GM21737 (cell line): Measurements from ENCODE around the gene EEF2K.

Source experiments
- ATAC-seq: cut with Tn5 transposase; IDR thresholded peaks from one replicate; pipeline ENCODE4 v1.9.1; 2021; ENCODE audit warnings: mild to moderate bottlenecking, moderate library complexity; ENCODE audit not compliant: unreplicated experiment

The EEF2K gene

GRCh38 chr16:22314661-22315626 is 108.9 kb downstream of the EEF2K start:
- no peak for ATAC-seq

- ATAC-seq: no peak
Measured at GRCh38 chr16:22315979-22316378, 109.9 kb downstream of the EEF2K start.

GRCh38 chr16:22316411-22316811 is 110.3 kb downstream of the EEF2K start:
- no peak for ATAC-seq

- no peak for ATAC-seq
Measured at GRCh38 chr16:22317001-22317530, 111.0 kb downstream of the EEF2K start.

GRCh38 chr16:22317625-22318024 is 111.5 kb downstream of the EEF2K start:
- ATAC-seq: no peak

- ATAC-seq: no peak
Measured at GRCh38 chr16:22318690-22319358, 112.7 kb downstream of the EEF2K start.

- no peak for ATAC-seq
Measured at GRCh38 chr16:22320572-22321339, 114.7 kb downstream of the EEF2K start.

GRCh38 chr16:22321340-22322001 is 115.4 kb downstream of the EEF2K start:
- ATAC-seq: no peak

- no peak for ATAC-seq
Measured at GRCh38 chr16:22322021-22322471, 116.0 kb downstream of the EEF2K start.

- no peak for ATAC-seq
Measured at GRCh38 chr16:22322741-22323140, 116.7 kb downstream of the EEF2K start.

- ATAC-seq: no peak
Measured at GRCh38 chr16:22323173-22323958, 117.3 kb downstream of the EEF2K start.

- no peak for ATAC-seq
Measured at GRCh38 chr16:22323959-22324786, 118.1 kb downstream of the EEF2K start.

GRCh38 chr16:22324787-22325597 is 118.9 kb downstream of the EEF2K start:
- ATAC-seq: no peak

- no peak for ATAC-seq
Measured at GRCh38 chr16:22325598-22326368, 119.7 kb downstream of the EEF2K start.

- ATAC-seq: no peak
Measured at GRCh38 chr16:22326369-22326652, 120.2 kb downstream of the EEF2K start.

GRCh38 chr16:22326771-22327445 is 120.8 kb downstream of the EEF2K start:
- no peak for ATAC-seq

GRCh38 chr16:22327446-22327775 is 121.3 kb downstream of the EEF2K start:
- ATAC-seq: no peak
